Esophagus squamous epithelium (tissue), 5 donors: ENCODE data around the gene AIRE. TPM values are rescaled to one million over a fixed set of nuclear protein-coding genes. Genes with fewer than 3 reads are reported as not detected.

Experiments
- DNase-seq: peaks from one replicate; lab custom pipeline; 2025; lab: John Stamatoyannopoulos, UW
- H3K27ac ChIP-seq, 4 donors: fragments of 200-600 bp; sonication (generic); one replicate each; pipeline ENCODE4 v1.5.1; 2016 to 2019; ENCODE audit warnings: mild to moderate bottlenecking in 1 of 4
- H3K27me3 ChIP-seq, 4 donors: fragments of 200-600 bp; sonication (generic); 1 replicate in 3 of 4; 2 replicates in 1 of 4; pipeline versions ENCODE4 v1.5.1 to v1.6.0; 2017 to 2021; ENCODE audit warnings: antibody characterized with exemption in 1 of 4
- H3K36me3 ChIP-seq, 3 donors: fragments of 200-600 bp; sonication (generic); one replicate each; pipeline ENCODE4 v1.5.1; 2016 to 2019
- H3K4me1 ChIP-seq, 3 donors: fragments of 200-600 bp; sonication (generic); one replicate each; pipeline ENCODE4 v1.5.1; 2017 to 2019
- H3K4me3 ChIP-seq, 4 donors: fragments of 200-600 bp; sonication (generic); 1 replicate in 3 of 4; 2 replicates in 1 of 4; pipeline ENCODE4 v1.5.1; 2016 to 2019; ENCODE audit warnings: mild to moderate bottlenecking in 2 of 4, moderate library complexity in 1 of 4
- H3K9me3 ChIP-seq, 3 donors: fragments of 200-600 bp; sonication (generic); one replicate each; pipeline ENCODE4 v1.5.1; 2016 to 2019
- CTCF ChIP-seq, 6 experiments: fragments of 450-650 bp in 4 of 6; fragments of 200-600 bp in 2 of 6; sonication (generic) in 2 of 6; IDR thresholded peaks; one replicate each; pipeline ENCODE4 v1.5.1; 2016 to 2019; ENCODE audit warnings: antibody characterized with exemption in 6 of 6, mild to moderate bottlenecking in 4 of 6, moderate library complexity in 4 of 6
- POLR2A ChIP-seq, 4 donors: fragments of 450-650 bp; IDR thresholded peaks; one replicate each; pipeline ENCODE4 v1.6.1; 2017; ENCODE audit warnings: antibody characterized with exemption in 4 of 4, mild to moderate bottlenecking in 4 of 4, moderate library complexity in 3 of 4
- WGBS, 2 donors: methylation state at CpG; one replicate each; pipeline ENCODE4 v1.1.5; 2018; 5-methylcytosine and 5-hydroxymethylcytosine counted together
- intact Hi-C: fragments of 100-400 bp; cut with DNase I; formaldehyde crosslinking; loops from one replicate; pipeline ENCODE4 v1.15.0; 2022
- total RNA-seq, 4 donors: library from RNA; depleted of rRNA; stranded (reverse); fragments of >200 nt; gene quantifications; one replicate each; pipeline ENCODE4 v1.1.0, GENCODE V29; 2016
- donor health status: DM: yes; HTN: yes; CAD: no.

Gene AIRE
- total RNA-seq, 4 donors from 2014 or later, result not detected

- Histone ChIP-seq H3K4me1 (peaks cover 25 to 58% (median 37%) of the 10 kb centered on the region in 3 donors), H3K36me3 (peaks cover 5 to 54% (median 18%) of the 10 kb centered on the region in 3 donors), H3K27me3 (no peaks in the 10 kb centered on the region), H3K9me3 (no peaks in the 10 kb centered on the region), H3K4me3 (no peak overlapping the region), H3K27ac (peak overlapping the region in 1 of 4 donors; percentile 18)
- intact Hi-C loops, result no loop called here
- WGBS, 2 donors, result 45 to 64% methylated on average over 2 to 8 of the region's 9 CpGs
- no peak for TF ChIP-seq CTCF (IDR thresholded peaks at IDR 0.05)
- DNase-seq, result no peak
Measured at GRCh38 chr21:44305691-44306090, 20.0 kb downstream of the AIRE start.

GRCh38 chr21:44306936-44307704, 21.4 kb downstream of the AIRE start:
- no peak for DNase-seq
- no peak overlapping the region for H3K4me3 ChIP-seq
- TF ChIP-seq POLR2A (IDR thresholded peaks at IDR 0.05), result no peak
- H3K36me3 ChIP-seq, result peaks cover 17 to 68% (median 31%) of the 10 kb centered on the region in 3 donors
- intact Hi-C loops, result no loop called here
- peaks cover 11 to 44% (median 23%) of the 10 kb centered on the region in 3 donors for H3K4me1 ChIP-seq
- H3K27ac ChIP-seq, result no peak overlapping the region
- WGBS, 2 donors, result 88 to 92% methylated on average over 10 to 11 of the region's 21 CpGs
- H3K27me3 ChIP-seq, result no peaks in the 10 kb centered on the region
- H3K9me3 ChIP-seq, result no peaks in the 10 kb centered on the region

GRCh38 chr21:44310628-44311507, 25.2 kb downstream of the AIRE start:
- Histone ChIP-seq H3K4me3 (no peak overlapping the region), H3K27me3 (no peaks in the 10 kb centered on the region), H3K9me3 (no peaks in the 10 kb centered on the region), H3K36me3 (peaks cover 26 to 100% (median 36%) of the 10 kb centered on the region in 3 donors), H3K27ac (no peak overlapping the region), H3K4me1 (peaks cover 0 to 6% (median 0%) of the 10 kb centered on the region in 3 donors)
- intact Hi-C loops, result no loop called here
- TF ChIP-seq POLR2A (IDR thresholded peaks at IDR 0.05), result no peak
- no peak for TF ChIP-seq CTCF (IDR thresholded peaks at IDR 0.05)
- 91 to 94% methylated on average over 13 to 16 of the region's 28 CpGs for WGBS, 2 donors
- no peak for DNase-seq

- no peaks in the 10 kb centered on the region for H3K4me1 ChIP-seq
- intact Hi-C loops, result no loop called here
- WGBS, 2 donors, result 66% methylated on average over 11 of the region's 22 CpGs; no CpG with 5 or more reads in 1 of the 2 donors
- no peaks in the 10 kb centered on the region for H3K27me3 ChIP-seq
- TF ChIP-seq POLR2A (IDR thresholded peaks at IDR 0.05), result no peak
- TF ChIP-seq CTCF (IDR thresholded peaks at IDR 0.05), result no peak
- no peak overlapping the region for H3K4me3 ChIP-seq
- DNase-seq, result no peak
- H3K9me3 ChIP-seq, result no peaks in the 10 kb centered on the region
- no peak overlapping the region for H3K27ac ChIP-seq
- peaks cover 25 to 100% (median 29%) of the 10 kb centered on the region in 3 donors for H3K36me3 ChIP-seq
Measured at GRCh38 chr21:44312089-44312488, 26.4 kb downstream of the AIRE start.

GRCh38 chr21:44312716-44313115, 27.0 kb downstream of the AIRE start:
- H3K9me3 ChIP-seq, result no peaks in the 10 kb centered on the region
- TF ChIP-seq CTCF (IDR thresholded peaks at IDR 0.05) (no peak), POLR2A (IDR thresholded peaks at IDR 0.05) (no peak)
- H3K27ac ChIP-seq, result no peak overlapping the region
- intact Hi-C loops, result no loop called here
- no peak overlapping the region for H3K4me3 ChIP-seq
- H3K36me3 ChIP-seq, result peaks cover 21 to 100% (median 26%) of the 10 kb centered on the region in 3 donors
- WGBS, 2 donors, result 100% methylated on average over 1 of the region's 19 CpGs; no CpG with 5 or more reads in 1 of the 2 donors
- no peaks in the 10 kb centered on the region for H3K4me1 ChIP-seq
- no peak for DNase-seq
- no peaks in the 10 kb centered on the region for H3K27me3 ChIP-seq
